Ovary (tissue), 9 donors: ENCODE data around the gene MOB3C. TPM values are rescaled to one million over a fixed set of nuclear protein-coding genes. Genes with fewer than 3 reads are reported as not detected.

Source experiments
- DNase-seq, 5 donors: peaks; one replicate each; pipeline ENCODE4 v3.0.0-alpha.2; 2019 to 2020
- H3K27ac ChIP-seq, 2 donors: fragments of 200-600 bp; one replicate each; pipeline versions ENCODE4 v1.5.1 to v1.8.0; 2019 to 2022
- H3K27me3 ChIP-seq: fragments of 200-600 bp; one replicate; pipeline ENCODE4 v1.8.0; 2022
- H3K36me3 ChIP-seq: fragments of 200-600 bp; sonication (generic); one replicate; pipeline ENCODE4 v1.5.1; 2019
- H3K4me1 ChIP-seq: one replicate; pipeline ENCODE4 v1.8.1; 2013; ENCODE audit warnings: mild to moderate bottlenecking, moderate library complexity; ENCODE audit not compliant: insufficient read depth
- H3K4me3 ChIP-seq: fragments of 200-600 bp; sonication (generic); one replicate; pipeline ENCODE4 v1.5.1; 2017
- H3K9me3 ChIP-seq, 2 donors: fragments of 200-600 bp in 1 of 2; sonication (generic) in 1 of 2; one replicate each; pipeline versions ENCODE4 v1.5.1 to v1.8.1; 2013 to 2019; ENCODE audit warnings: mild to moderate bottlenecking in 1 of 2, moderate library complexity in 1 of 2
- EP300 ChIP-seq: sonication (generic); formaldehyde crosslinking; IDR thresholded peaks from one replicate; pipeline ENCODE4 v1.6.1; 2017; ENCODE audit warnings: antibody characterized with exemption
- POLR2A ChIP-seq: fragments of 450-650 bp; IDR thresholded peaks from one replicate; pipeline ENCODE4 v1.6.1; 2017; ENCODE audit warnings: antibody characterized with exemption, mild to moderate bottlenecking, moderate library complexity
- WGBS, 3 donors: extraction: QIAGEN DNeasy Blood & Tissue Kit in 1 of 3; methylation state at CpG; one replicate each; pipeline versions ENCODE4 v1.1.5 to v1.1.7; 2013 to 2017; 5-methylcytosine and 5-hydroxymethylcytosine counted together
- intact Hi-C, 4 donors: fragments of 100-400 bp; cut with DNase I; formaldehyde crosslinking; loops; one replicate each; pipeline versions ENCODE4 v1.11.0 to v1.15.1; 2022 to 2023
- polyA plus RNA-seq, 2 donors: library from polyadenylated mRNA; stranded (reverse); fragments of 200-250 nt in 1 of 2; fragments of 350-450 nt in 1 of 2; fragmentation: Illumina TruSeq in 1 of 2; extraction: RNeasy Lipid Tissue Mini Kit (QIAGEN cat#74804) in 1 of 2; gene quantifications; one replicate each; pipeline ENCODE4 v1.2.3, GENCODE V29; 2013 to 2014
- total RNA-seq, 7 donors: library from RNA; depleted of rRNA in 2 of 7; stranded (reverse); fragments of >200 nt in 2 of 7; fragmentation: NEBNext Ultra II Directional in 3 of 7; extraction: Animal tissue kit (Norgen Biotek cat#: 25700) in 3 of 7; gene quantifications; one replicate each; pipeline versions ENCODE4 v1.1.0 to v1.2.4, GENCODE V29; 2016 to 2023
- TF ChIP-seq, protein P1 (sequence below), 3 donors: fragments of 450-650 bp in 2 of 3; fragments of 200-600 bp in 1 of 3; IDR thresholded peaks; one replicate each; pipeline versions ENCODE4 v1.5.1 to v1.8.0; 2016 to 2022; ENCODE audit warnings: antibody characterized with exemption in 3 of 3, mild to moderate bottlenecking in 1 of 3
- donor health status: DM: no; HTN: no; CAD: no; lungs with moderate emphysema.
- donor health status: DM: no; HTN: no; CAD: no.
- donor health status: Bipolar disorder and iron deficiency.
- donor health status: DM: yes; HTN: yes; CAD: no.
- donor health status: DM: no; HTN: no; CAD: no.
- donor health status: DM: yes; HTN: yes; CAD: no.

The MOB3C gene
- total and polyA plus RNA-seq, 9 donors: 10.1 to 29.2 (median 19.3) TPM

DNA sequence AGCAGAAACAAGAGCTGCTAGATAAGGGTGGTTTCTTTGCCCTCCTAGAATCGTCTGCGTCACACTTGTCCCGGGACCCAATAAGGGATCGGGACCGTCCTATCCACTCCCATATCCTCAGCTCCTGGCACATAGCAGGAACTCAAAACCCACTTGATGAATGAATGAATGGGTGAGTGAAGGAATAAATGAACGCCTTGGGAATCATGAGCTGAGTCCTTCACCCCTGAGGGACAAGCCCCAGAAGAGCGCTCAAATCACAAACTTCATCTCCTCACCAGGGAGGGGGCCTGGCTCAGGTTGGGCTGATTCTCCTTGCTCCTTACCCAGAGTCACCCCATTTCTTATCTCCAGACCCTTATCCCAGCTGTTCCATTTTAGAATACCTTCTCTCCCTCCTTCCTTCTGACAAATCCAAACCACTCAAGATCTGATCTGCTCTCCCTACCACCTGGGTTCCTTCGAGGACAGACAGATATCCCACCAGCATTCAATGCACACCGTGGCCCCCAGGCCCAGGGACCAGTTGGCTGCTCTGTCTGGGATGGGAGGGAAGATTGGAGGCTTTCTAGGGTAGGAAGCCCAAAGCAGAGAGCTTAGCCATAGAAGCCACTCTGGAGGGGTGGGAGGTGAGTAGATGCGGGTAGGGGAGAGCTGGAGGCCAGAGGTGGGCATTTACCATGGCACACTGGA is 643 bp upstream of the MOB3C start:
- Histone ChIP-seq H3K36me3 (no peaks in the 10 kb centered on the region), H3K4me1 (peaks cover 7% of the 10 kb centered on the region), H3K27ac (peak overlapping the region; percentile 65 to 95), H3K9me3 (no peaks in the 10 kb centered on the region), H3K4me3 (peak overlapping the region; percentile 79), H3K27me3 (no peaks in the 10 kb centered on the region)
- intact Hi-C loops: loop anchor here in 3 of 4 donors (5.0 kb wide), 2 partner anchors 50 to 105 kb away; partner anchors contain the start of gene ATPAF1 (in 2 of the 3)
- no peak for DNase-seq
- TF ChIP-seq, protein P1, sequence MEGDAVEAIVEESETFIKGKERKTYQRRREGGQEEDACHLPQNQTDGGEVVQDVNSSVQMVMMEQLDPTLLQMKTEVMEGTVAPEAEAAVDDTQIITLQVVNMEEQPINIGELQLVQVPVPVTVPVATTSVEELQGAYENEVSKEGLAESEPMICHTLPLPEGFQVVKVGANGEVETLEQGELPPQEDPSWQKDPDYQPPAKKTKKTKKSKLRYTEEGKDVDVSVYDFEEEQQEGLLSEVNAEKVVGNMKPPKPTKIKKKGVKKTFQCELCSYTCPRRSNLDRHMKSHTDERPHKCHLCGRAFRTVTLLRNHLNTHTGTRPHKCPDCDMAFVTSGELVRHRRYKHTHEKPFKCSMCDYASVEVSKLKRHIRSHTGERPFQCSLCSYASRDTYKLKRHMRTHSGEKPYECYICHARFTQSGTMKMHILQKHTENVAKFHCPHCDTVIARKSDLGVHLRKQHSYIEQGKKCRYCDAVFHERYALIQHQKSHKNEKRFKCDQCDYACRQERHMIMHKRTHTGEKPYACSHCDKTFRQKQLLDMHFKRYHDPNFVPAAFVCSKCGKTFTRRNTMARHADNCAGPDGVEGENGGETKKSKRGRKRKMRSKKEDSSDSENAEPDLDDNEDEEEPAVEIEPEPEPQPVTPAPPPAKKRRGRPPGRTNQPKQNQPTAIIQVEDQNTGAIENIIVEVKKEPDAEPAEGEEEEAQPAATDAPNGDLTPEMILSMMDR (IDR thresholded peaks at IDR 0.05): no peak
- TF ChIP-seq EP300 (no peak), POLR2A (no peak)
- WGBS, 3 donors: 29 to 33% (median 30%) methylated on average over 10 of the region's 10 CpGs

DNA sequence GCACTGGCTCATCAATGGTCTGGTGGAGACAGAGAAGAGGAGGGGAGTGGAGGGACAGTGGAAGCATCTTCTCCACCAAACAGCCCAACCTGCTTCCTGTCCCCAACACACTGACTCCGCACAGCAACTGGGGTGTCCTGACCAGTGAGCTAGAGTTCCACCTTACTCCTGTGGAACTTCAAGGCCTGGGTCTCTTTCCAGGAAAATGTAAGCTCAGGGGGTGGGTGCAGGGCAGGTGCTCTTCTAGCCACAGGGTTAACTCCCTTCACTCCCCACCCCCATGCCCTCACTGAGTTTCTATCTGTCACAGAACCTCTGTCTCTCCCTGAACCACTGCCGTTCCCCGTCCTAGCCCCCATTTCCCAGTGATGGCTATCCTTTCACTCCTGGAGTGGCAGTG is 876 bp downstream of the MOB3C start:
- Histone ChIP-seq H3K4me3 (peak overlapping the region; percentile 79), H3K36me3 (no peaks in the 10 kb centered on the region), H3K9me3 (no peaks in the 10 kb centered on the region), H3K27ac (peak overlapping the region; percentile 65 to 95), H3K4me1 (peaks cover 7% of the 10 kb centered on the region), H3K27me3 (no peaks in the 10 kb centered on the region)
- DNase-seq: no peak
- intact Hi-C loops: loop anchor here in 3 of 4 donors (5.0 kb wide), 2 partner anchors 52 to 107 kb away; partner anchors contain the start of gene ATPAF1 (in 2 of the 3)
- TF ChIP-seq, protein P1 (IDR thresholded peaks at IDR 0.05): no peak
- 43 to 52% (median 49%) methylated on average over 3 of the region's 3 CpGs for WGBS, 3 donors

DNA sequence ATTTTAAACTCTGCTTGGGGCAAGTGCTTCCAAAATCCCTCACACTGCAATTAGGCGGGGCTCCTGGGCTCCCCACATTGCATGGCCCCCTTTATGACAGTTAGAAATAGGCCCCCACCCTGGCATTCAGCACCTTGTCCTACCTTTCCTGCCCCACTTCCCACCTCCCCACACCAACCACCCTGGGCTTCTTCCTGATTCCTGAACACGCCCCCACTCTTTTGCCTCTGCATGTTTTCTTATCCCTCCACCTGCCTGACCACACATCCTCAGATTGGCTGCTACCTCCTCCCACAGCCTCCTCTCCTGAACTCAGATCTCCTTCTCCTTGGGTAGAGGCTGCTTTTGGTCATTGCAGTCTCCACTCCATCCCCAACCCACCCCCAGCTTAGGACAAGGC is 1.5 kb downstream of the MOB3C start:
- Histone ChIP-seq H3K4me3 (no peak overlapping the region), H3K27me3 (no peaks in the 10 kb centered on the region), H3K9me3 (no peaks in the 10 kb centered on the region), H3K27ac (peak overlapping the region in 1 of 2 donors; percentile 95), H3K4me1 (peaks cover 7% of the 10 kb centered on the region), H3K36me3 (no peaks in the 10 kb centered on the region)
- intact Hi-C loops: loop anchor here in 3 of 4 donors (5.0 kb wide), 2 partner anchors 52 to 107 kb away; partner anchors contain the start of gene ATPAF1 (in 2 of the 3)
- WGBS, 3 donors: 93 to 97% (median 95%) methylated on average over 2 of the region's 2 CpGs
- TF ChIP-seq EP300 (no peak), POLR2A (no peak)
- TF ChIP-seq, protein P1 (IDR thresholded peaks at IDR 0.05): no peak
- DNase-seq: no peak

DNA sequence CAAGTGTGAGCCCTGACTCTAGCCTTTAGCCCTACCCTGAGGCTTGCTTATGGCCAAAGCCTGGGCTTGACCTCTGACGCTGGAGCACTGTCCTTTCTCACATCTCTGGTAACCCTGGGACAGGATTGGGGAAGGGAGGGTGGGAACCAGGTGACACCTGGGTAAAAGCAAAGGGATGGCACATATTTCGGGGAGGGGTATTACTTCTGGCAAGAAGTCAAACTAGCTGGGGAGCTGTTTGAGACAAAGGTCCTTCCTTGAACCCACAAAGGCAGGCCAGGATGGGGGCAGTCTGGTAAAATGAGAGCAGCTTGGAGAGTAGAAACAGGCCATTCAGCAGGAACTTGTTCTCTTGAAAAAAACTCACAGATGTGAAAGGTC is 2.0 kb downstream of the MOB3C start:
- WGBS, 3 donors: 71 to 86% (median 72%) methylated on average over 2 of the region's 2 CpGs
- DNase-seq: peak in 1 of 5 donors; percentile 35
- intact Hi-C loops: no loop called here
- Histone ChIP-seq H3K4me3 (no peak overlapping the region), H3K27me3 (no peaks in the 10 kb centered on the region), H3K9me3 (no peaks in the 10 kb centered on the region), H3K27ac (peak overlapping the region; percentile 6 to 34), H3K4me1 (peaks cover 7% of the 10 kb centered on the region), H3K36me3 (no peaks in the 10 kb centered on the region)
- TF ChIP-seq, protein P1 (IDR thresholded peaks at IDR 0.05): no peak
- TF ChIP-seq EP300: no peak
- no peak for TF ChIP-seq POLR2A
